ENCODE data around the gene RUNDC1. TPM values are rescaled to one million over a fixed set of nuclear protein-coding genes. Genes with fewer than 3 reads are reported as not detected.

The RUNDC1 gene
- 6.8 TPM for polyA plus RNA-seq (2013, experiment 1 of 2)
- 7.1 TPM for polyA plus RNA-seq (2013, experiment 2 of 2)

DNA sequence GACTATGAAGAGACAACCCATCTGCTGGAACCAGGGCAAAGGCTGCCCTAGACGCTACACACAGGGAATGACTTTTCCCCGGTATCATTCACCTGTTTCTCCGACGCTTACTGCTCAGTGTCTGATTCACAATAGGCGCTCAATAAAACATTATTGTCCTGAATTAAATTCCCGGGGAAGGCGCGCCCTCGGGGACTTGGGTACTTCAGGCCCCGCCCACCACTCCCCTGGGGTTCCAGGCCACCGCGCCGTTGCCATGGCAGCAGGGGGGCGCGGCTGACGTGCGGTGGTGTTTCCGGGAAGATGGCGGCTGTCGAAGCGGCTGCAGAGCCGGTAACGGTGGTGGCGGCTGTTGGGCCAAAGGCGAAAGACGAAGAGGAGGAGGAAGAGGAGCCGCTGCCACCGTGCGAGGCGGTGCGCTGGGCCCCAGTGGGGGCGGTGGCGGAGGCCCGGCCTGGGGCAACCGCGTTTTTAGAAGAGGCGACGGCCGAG lies at the start of gene RUNDC1:
TSS of gene RUNDC1 (plus strand) at position 292 of the 492 bp plus-strand sequence. CDS start at position 304, 12 bp downstream.
- peak within 1 kb of the TSS; percentile 80 for H3K9ac ChIP-seq (ENCODE audit: low read length)
- peak within 1 kb of the TSS; percentile 93 to 95 for H3K4ac ChIP-seq (ENCODE audit: low read depth in 1 of 2, low read length in 2 of 2)
- peak within 1 kb of the TSS; percentile 55 for H3K27ac ChIP-seq (ENCODE audit: low read length, poor library complexity, severe bottlenecking)
- no peak within 1 kb of the TSS for H2AK5ac ChIP-seq (ENCODE audit: low read length, severe bottlenecking)
- no peaks in the 10 kb centered on the region for H3K9me3 ChIP-seq (ENCODE audit: control insufficient read depth, low read length)
- peak within 1 kb of the TSS; percentile 86 for H4K8ac ChIP-seq (ENCODE audit: low read length)
- peak within 1 kb of the TSS in 1 of 2 experiments; percentile 92 for H3K14ac ChIP-seq (ENCODE audit: low read length in 2 of 2)
- peak within 1 kb of the TSS; percentile 78 for H2BK120ac ChIP-seq (ENCODE audit: low read depth, low read length)
- H3K23ac ChIP-seq (ENCODE audit: low read length in 2 of 2), result peak within 1 kb of the TSS; percentile 37 to 94
- H2AFZ ChIP-seq (ENCODE audit: low read depth, low read length), result peak within 1 kb of the TSS; percentile 93
- H3K36me3 ChIP-seq (ENCODE audit: control insufficient read depth in 1 of 2, insufficient read depth in 2 of 2, low read depth in 1 of 2, low read length in 2 of 2), result peaks cover 3% of the 10 kb centered on the region in 2 experiments
- peak within 1 kb of the TSS; percentile 43 for H4K91ac ChIP-seq (ENCODE audit: low read length)
- H2BK15ac ChIP-seq (ENCODE audit: low read depth, poor library complexity, severe bottlenecking), result peak within 1 kb of the TSS; percentile 91
- H2BK5ac ChIP-seq (ENCODE audit: low read depth, low read length, poor library complexity, severe bottlenecking), result peak within 1 kb of the TSS; percentile 71
- peaks cover 2% of the 10 kb centered on the region for H3K79me1 ChIP-seq (replicated peaks; ENCODE audit: low read length, poor library complexity, severe bottlenecking)
- peak; percentile 90 for DNase-seq
- WGBS, result 0% methylated on average over 24 of the region's 39 CpGs
- H3K27me3 ChIP-seq (ENCODE audit: control insufficient read depth in 1 of 2, insufficient read depth in 1 of 2, low read length in 2 of 2), result no peaks in the 10 kb centered on the region
- H2BK12ac ChIP-seq (ENCODE audit: low read length in 2 of 2), result peak within 1 kb of the TSS in 1 of 2 experiments; percentile 49
- peak within 1 kb of the TSS; percentile 91 to 97 for H3K4me3 ChIP-seq (ENCODE audit: insufficient read depth in 1 of 2, low read depth in 1 of 2, low read length in 2 of 2)
- peak within 1 kb of the TSS; percentile 65 to 90 for H3K18ac ChIP-seq (ENCODE audit: low read depth in 1 of 2, low read length in 2 of 2)
- peaks cover 10% of the 10 kb centered on the region for H3K4me1 ChIP-seq (ENCODE audit: control insufficient read depth, insufficient read depth, low read depth, low read length)
- peak within 1 kb of the TSS; percentile 81 for H3K4me2 ChIP-seq (ENCODE audit: low read length, poor library complexity, severe bottlenecking)

DNA sequence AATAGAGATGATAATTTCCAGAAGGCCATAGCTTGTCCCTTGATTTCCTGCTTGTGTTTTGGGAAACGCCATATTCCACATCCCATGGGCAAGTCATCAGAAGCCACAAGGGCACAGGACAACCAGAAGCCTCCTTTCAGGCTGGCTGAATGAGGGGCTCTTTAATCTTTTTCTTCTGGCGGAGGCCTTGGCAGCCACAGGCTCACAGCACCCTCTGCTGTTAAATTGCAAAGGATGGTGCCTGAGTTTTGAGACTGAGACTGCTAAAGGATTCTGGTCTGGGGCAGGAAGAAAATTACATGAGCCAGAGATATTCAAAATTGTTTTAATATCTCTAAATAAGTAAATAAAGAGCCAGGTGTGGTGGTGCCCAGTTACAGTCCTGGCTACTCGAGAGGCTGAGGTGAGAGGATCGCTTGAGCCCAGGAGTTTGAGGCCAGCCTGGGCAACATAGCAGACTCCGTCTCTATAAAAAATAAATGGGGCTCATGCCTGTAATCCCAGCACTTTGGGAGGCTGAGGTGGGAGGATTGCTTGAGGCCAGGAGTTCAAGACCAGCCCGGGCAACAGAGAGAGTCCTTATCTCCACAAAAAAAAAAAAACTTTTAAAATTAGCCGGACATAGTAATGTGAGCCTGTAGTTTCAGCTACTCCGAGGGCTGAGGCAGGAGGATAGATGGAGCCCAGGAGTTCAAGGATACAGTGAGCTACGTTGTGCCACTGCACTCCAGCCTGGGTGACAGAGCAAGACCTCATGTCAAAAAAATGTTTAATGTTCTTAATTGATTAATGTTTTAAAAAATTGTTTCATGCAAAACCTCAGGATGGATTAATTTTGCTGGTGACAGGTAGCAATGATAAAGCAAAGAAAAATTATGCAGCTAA lies 42.4 kb upstream of the RUNDC1 start:
- no peak overlapping the region for H2BK120ac ChIP-seq (ENCODE audit: low read depth, low read length)

DNA sequence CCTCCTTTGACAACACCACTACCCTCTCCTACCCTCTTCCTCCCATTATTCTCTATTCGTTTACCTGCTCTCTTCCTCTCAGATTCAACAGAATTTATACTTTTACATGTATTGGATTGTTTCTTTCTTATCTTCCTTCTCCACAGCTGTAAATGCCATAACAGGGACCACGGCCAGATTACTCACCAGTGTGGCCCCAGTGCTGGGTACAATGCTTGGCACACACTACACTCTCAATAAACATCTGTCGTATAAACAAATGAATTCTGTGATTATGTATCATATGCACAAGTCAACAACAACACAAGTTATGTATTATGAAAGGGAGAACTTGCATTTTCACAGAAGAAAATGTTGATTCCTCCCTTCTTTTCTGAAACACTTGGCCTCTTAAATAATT lies 36.2 kb upstream of the RUNDC1 start:
- no peak overlapping the region for H2AK5ac ChIP-seq (ENCODE audit: low read length, severe bottlenecking)
- no peak overlapping the region for H2AFZ ChIP-seq (ENCODE audit: low read depth, low read length)
- no peak overlapping the region for H3K4me3 ChIP-seq (ENCODE audit: insufficient read depth in 1 of 2, low read depth in 1 of 2, low read length in 2 of 2)
- no peak overlapping the region for H3K4me2 ChIP-seq (ENCODE audit: low read length, poor library complexity, severe bottlenecking)
- H3K27me3 ChIP-seq (ENCODE audit: control insufficient read depth in 1 of 2, insufficient read depth in 1 of 2, low read length in 2 of 2), result peaks cover 0 to 4% of the 10 kb centered on the region in 2 experiments
- H4K91ac ChIP-seq (ENCODE audit: low read length), result no peak overlapping the region
- no peak overlapping the region for H2BK15ac ChIP-seq (ENCODE audit: low read depth, poor library complexity, severe bottlenecking)
- DNase-seq, result no peak
- H3K4me1 ChIP-seq (ENCODE audit: control insufficient read depth, insufficient read depth, low read depth, low read length), result no peaks in the 10 kb centered on the region
- peaks cover 4 to 10% of the 10 kb centered on the region in 2 experiments for H3K36me3 ChIP-seq (ENCODE audit: control insufficient read depth in 1 of 2, insufficient read depth in 2 of 2, low read depth in 1 of 2, low read length in 2 of 2)
- H3K18ac ChIP-seq (ENCODE audit: low read depth in 1 of 2, low read length in 2 of 2), result no peak overlapping the region
- no peaks in the 10 kb centered on the region for H3K9me3 ChIP-seq (ENCODE audit: control insufficient read depth, low read length)
- H3K27ac ChIP-seq (ENCODE audit: low read length, poor library complexity, severe bottlenecking), result no peak overlapping the region
- no peak overlapping the region for H4K8ac ChIP-seq (ENCODE audit: low read length)
- no peaks in the 10 kb centered on the region for H3K79me1 ChIP-seq (replicated peaks; ENCODE audit: low read length, poor library complexity, severe bottlenecking)
- no peak overlapping the region for H3K14ac ChIP-seq (ENCODE audit: low read length in 2 of 2)
- no peak overlapping the region for H2BK12ac ChIP-seq (ENCODE audit: low read length in 2 of 2)
- WGBS, result 46% methylated on average over 2 of the region's 3 CpGs
- no peak overlapping the region for H2BK5ac ChIP-seq (ENCODE audit: low read depth, low read length, poor library complexity, severe bottlenecking)
- H3K23ac ChIP-seq (ENCODE audit: low read length in 2 of 2), result no peak overlapping the region
- no peak overlapping the region for H3K4ac ChIP-seq (ENCODE audit: low read depth in 1 of 2, low read length in 2 of 2)
- no peak overlapping the region for H2BK120ac ChIP-seq (ENCODE audit: low read depth, low read length)
- no peak overlapping the region for H3K9ac ChIP-seq (ENCODE audit: low read length)

More for the DNA sequence above, 42.4 kb upstream of the RUNDC1 start:
- Histone ChIP-seq H3K4me3 (ENCODE audit: insufficient read depth in 1 of 2, low read depth in 1 of 2, low read length in 2 of 2) (no peak overlapping the region), H3K36me3 (ENCODE audit: control insufficient read depth in 1 of 2, insufficient read depth in 2 of 2, low read depth in 1 of 2, low read length in 2 of 2) (no peaks in the 10 kb centered on the region), H3K14ac (ENCODE audit: low read length in 2 of 2) (no peak overlapping the region), H3K79me1 (replicated peaks; ENCODE audit: low read length, poor library complexity, severe bottlenecking) (no peaks in the 10 kb centered on the region), H4K8ac (ENCODE audit: low read length) (no peak overlapping the region), H3K4ac (ENCODE audit: low read depth in 1 of 2, low read length in 2 of 2) (no peak overlapping the region), H2BK5ac (ENCODE audit: low read depth, low read length, poor library complexity, severe bottlenecking) (no peak overlapping the region), H3K27me3 (ENCODE audit: control insufficient read depth in 1 of 2, insufficient read depth in 1 of 2, low read length in 2 of 2) (peaks cover 8 to 11% of the 10 kb centered on the region in 2 experiments), H4K91ac (ENCODE audit: low read length) (no peak overlapping the region), H3K18ac (ENCODE audit: low read depth in 1 of 2, low read length in 2 of 2) (no peak overlapping the region), H2AK5ac (ENCODE audit: low read length, severe bottlenecking) (no peak overlapping the region), H3K4me1 (ENCODE audit: control insufficient read depth, insufficient read depth, low read depth, low read length) (no peaks in the 10 kb centered on the region), H2BK15ac (ENCODE audit: low read depth, poor library complexity, severe bottlenecking) (no peak overlapping the region), H3K9ac (ENCODE audit: low read length) (peak overlapping the region; percentile 10), H3K23ac (ENCODE audit: low read length in 2 of 2) (no peak overlapping the region), H2AFZ (ENCODE audit: low read depth, low read length) (no peak overlapping the region), H3K27ac (ENCODE audit: low read length, poor library complexity, severe bottlenecking) (no peak overlapping the region), H3K9me3 (ENCODE audit: control insufficient read depth, low read length) (no peaks in the 10 kb centered on the region), H3K4me2 (ENCODE audit: low read length, poor library complexity, severe bottlenecking) (no peak overlapping the region), H2BK12ac (ENCODE audit: low read length in 2 of 2) (no peak overlapping the region)
- WGBS, result 38% methylated on average over 7 of the region's 9 CpGs
- DNase-seq, result peak; percentile 69

DNA sequence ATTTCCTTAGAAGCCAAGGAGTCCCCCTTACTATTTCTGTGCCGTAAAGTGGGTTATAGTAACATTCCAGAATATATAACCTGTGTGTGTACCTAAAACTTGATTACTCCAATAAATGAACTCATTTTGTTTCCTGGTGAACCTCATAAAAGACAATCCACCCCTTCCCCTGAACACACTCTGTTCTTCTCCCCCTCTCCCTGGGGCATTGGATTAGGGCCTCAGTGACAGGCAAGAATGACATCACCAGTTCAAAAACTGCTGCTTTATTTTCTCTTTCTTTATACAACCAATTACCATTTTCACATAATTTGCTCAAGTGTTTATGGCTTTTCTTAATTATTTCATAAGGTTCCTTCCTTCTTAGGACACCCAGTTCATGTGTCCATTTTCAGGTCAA lies 33.6 kb upstream of the RUNDC1 start:
- Histone ChIP-seq H3K27me3 (ENCODE audit: control insufficient read depth in 1 of 2, insufficient read depth in 1 of 2, low read length in 2 of 2) (no peaks in the 10 kb centered on the region), H2BK12ac (ENCODE audit: low read length in 2 of 2) (no peak overlapping the region), H4K91ac (ENCODE audit: low read length) (no peak overlapping the region), H3K4me2 (ENCODE audit: low read length, poor library complexity, severe bottlenecking) (no peak overlapping the region), H2AFZ (ENCODE audit: low read depth, low read length) (no peak overlapping the region), H3K18ac (ENCODE audit: low read depth in 1 of 2, low read length in 2 of 2) (no peak overlapping the region), H3K4me3 (ENCODE audit: insufficient read depth in 1 of 2, low read depth in 1 of 2, low read length in 2 of 2) (no peak overlapping the region), H2AK5ac (ENCODE audit: low read length, severe bottlenecking) (no peak overlapping the region), H3K14ac (ENCODE audit: low read length in 2 of 2) (no peak overlapping the region), H3K27ac (ENCODE audit: low read length, poor library complexity, severe bottlenecking) (no peak overlapping the region), H3K36me3 (ENCODE audit: control insufficient read depth in 1 of 2, insufficient read depth in 2 of 2, low read depth in 1 of 2, low read length in 2 of 2) (peaks cover 24 to 32% of the 10 kb centered on the region in 2 experiments), H3K4ac (ENCODE audit: low read depth in 1 of 2, low read length in 2 of 2) (no peak overlapping the region), H2BK5ac (ENCODE audit: low read depth, low read length, poor library complexity, severe bottlenecking) (no peak overlapping the region), H2BK120ac (ENCODE audit: low read depth, low read length) (no peak overlapping the region), H3K9ac (ENCODE audit: low read length) (no peak overlapping the region), H2BK15ac (ENCODE audit: low read depth, poor library complexity, severe bottlenecking) (no peak overlapping the region), H3K79me1 (replicated peaks; ENCODE audit: low read length, poor library complexity, severe bottlenecking) (no peaks in the 10 kb centered on the region), H3K9me3 (ENCODE audit: control insufficient read depth, low read length) (no peaks in the 10 kb centered on the region), H3K4me1 (ENCODE audit: control insufficient read depth, insufficient read depth, low read depth, low read length) (no peaks in the 10 kb centered on the region), H3K23ac (ENCODE audit: low read length in 2 of 2) (no peak overlapping the region), H4K8ac (ENCODE audit: low read length) (no peak overlapping the region)
- no CpG with 5 or more reads among the region's 1 CpG for WGBS
- DNase-seq, result no peak

Measured in mesenchymal stem cell (in vitro differentiated cells and primary cell).